ENCODE data around the gene NUBPL.
"Not testable (repeated sequence)": the region's sequence is repeated elsewhere in the genome, so short reads cannot be mapped to it uniquely, and the experiment has no call there.

Gene NUBPL

GRCh38 chr14:31827325-31827724, 266.1 kb downstream of the NUBPL start:
- no peak for DNase-seq

GRCh38 chr14:31828946-31829868, 268.0 kb downstream of the NUBPL start:
- no peak for DNase-seq

- DNase-seq, result no peak
Measured at GRCh38 chr14:31834616-31835015, 273.4 kb downstream of the NUBPL start.

DNA sequence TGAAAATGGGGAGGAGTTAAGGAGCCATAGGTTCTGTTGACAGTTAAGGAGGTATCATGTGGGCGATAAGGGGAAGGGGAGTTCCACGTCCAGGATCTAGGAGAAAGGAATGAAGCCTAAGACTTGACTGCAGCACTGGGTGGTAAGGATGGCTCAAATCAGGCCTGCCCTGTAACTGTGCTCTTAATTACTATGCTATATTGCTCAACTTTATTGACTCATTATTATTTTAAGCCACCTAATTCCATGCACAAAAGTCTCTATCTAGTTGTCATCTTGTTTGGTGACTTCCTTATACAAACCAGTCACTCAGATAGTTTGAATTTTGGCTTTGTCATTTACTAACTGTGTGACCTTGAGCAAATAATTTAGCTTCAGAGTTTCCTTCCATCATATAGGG, 273.8 kb downstream of the NUBPL start:
- no peak for DNase-seq

DNA sequence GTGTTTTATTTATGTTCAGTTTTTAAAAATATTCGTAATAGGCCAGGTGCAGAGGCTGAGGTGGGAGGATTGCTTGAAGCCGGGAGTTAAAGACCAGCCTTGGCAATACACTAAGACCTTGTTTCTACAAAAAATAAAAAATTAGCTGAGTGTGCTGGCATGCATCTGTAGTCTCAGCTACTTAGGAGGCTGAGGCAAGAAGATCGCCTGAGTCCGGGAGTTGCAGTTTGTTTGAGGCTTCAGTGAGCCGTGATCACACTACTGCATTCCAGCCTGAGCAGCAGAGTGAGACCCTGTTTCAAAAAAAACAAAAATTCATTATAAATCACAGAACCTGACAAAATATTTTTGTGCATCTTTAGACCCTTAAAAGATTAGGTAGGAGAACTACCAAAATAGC, 275.8 kb downstream of the NUBPL start:
- no peak for DNase-seq

- no peak for DNase-seq
Measured at GRCh38 chr14:31842899-31843298, 281.7 kb downstream of the NUBPL start.

DNA sequence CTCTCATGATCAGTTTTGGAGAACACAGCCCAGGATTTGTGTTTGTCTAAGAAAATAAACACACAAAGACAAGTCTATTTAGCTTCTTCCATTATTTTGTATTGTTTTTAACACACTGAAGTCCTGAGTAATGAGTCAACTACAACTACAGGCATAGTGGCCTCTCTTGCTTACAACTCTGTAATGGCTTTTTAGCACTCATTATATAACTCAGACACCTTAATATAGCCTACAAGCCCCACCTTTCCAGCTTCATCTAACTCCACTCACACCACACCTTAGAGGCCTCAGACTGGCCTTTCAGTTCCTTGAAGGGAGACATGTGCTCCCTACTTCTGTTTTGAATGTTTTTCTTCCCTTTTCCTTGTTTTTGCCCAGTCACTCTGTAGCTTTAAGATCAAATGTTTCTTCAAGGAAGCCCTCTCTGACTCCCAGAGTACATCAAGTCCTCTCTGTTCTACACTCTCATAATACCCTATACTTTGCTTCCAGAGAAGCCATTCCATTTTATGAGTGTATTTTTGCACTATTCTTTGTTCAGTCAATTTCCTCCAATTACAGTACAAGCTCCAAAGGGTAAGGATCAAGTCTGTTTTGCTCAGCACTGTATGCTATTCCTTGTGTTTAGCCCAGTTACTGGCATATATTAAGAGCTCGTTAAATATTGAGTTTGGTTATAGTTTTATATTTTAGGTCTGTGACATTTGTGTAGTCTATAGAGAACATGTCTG, 282.3 kb downstream of the NUBPL start:
- DNase-seq, result no peak

GRCh38 chr14:31854508-31855075, 293.4 kb downstream of the NUBPL start:
- DNase-seq, result no peak

GRCh38 chr14:31855262-31855661, 294.1 kb downstream of the NUBPL start:
- DNase-seq, result no peak

- not testable (repeated sequence) for DNase-seq
Measured at GRCh38 chr14:31856003-31856402, 294.8 kb downstream of the NUBPL start.

GRCh38 chr14:31858868-31859267, 297.7 kb downstream of the NUBPL start:
- DNase-seq, result no peak

DNA sequence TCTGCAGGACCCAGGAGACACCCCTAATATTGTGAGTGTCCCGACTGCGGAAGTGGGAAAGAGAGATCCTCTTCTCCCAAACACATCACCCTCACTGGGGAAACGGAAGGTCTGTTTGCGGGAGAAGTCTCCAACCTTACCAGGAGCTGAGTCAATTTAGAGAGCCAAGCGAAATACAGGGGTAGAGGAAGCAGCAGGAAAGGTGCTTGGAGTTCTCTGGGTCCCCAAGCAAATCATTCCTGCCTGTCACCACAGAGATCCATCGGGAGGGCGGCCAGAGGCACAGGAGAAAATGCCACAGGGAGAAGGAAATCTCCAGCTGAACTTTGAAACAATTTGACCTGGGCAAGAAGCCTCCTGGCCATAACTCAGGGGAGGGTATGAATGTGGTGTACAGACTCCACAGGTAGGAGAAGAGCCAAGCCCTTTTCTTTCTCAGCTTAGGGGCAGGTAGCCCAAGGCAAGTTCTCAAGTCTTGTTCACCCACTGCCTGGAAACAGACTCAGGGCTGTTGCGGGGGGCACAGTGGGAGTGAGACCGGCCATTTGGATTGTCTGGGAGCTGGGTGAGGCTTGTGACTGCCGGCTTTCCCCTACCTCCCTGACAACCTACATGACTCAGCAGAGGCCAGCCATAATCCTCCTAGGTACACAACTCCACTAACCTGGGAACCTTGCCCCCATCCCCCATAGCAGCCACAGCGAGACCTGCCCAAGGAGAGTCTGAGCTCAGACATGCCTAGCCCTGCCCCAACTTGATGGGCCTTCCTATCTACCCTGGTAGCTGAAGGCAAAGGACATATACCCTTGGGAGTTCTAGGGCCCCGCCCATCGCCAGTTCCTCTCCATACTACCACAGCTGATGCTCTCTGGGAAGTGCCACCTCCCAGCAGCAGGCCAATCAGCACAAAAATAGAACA, 304.0 kb downstream of the NUBPL start:
- DNase-seq, result no peak

DNA sequence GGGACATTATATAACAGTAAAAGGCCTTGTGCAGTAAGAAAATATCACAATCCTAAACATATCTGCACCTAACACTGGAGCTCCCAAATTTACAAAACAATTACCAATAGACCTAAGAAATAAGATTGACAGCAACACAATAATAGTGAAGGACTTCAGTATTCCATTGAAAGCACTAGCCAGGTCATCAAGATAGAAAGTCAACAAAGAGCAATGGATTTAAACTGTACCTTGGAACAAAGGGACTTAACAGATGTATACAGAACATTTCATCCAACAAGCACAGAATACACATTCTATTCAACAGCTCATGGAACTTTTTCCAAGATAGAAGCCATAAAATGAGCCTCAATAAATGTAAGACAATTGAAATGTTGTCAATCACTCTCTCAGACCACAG, 306.4 kb downstream of the NUBPL start:
- DNase-seq, result no peak

GRCh38 chr14:31868096-31868495, 306.9 kb downstream of the NUBPL start:
- not testable (repeated sequence) for DNase-seq

- DNase-seq, result no peak
Measured at GRCh38 chr14:31876741-31877140, 315.5 kb downstream of the NUBPL start.

DNA sequence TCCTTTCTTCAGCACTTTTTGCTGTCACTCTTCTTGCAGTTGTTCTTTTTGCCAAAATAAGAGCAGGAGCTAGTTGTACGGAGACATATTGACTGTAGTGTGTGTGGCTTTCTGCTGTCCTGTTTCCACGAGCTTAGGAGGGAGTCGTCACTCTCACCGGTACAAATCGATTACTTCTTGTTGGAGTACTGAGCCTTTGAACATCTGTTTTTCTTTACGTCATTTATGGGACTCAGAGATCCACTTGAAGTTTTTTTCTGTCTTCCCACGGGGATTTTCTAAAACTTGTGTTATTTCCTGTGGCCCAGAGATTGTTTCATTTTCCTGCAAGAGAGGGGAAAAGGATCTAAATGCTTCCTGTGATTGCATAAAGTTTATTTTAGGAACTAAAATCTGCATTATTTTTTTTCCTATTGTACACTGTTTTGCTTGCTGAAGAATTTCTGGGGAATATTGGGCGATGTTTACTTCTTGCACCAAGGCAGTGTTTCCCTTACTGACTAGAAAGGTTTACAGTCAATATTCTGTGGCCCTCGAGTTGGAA, 316.1 kb downstream of the NUBPL start:
- no peak for DNase-seq

DNA sequence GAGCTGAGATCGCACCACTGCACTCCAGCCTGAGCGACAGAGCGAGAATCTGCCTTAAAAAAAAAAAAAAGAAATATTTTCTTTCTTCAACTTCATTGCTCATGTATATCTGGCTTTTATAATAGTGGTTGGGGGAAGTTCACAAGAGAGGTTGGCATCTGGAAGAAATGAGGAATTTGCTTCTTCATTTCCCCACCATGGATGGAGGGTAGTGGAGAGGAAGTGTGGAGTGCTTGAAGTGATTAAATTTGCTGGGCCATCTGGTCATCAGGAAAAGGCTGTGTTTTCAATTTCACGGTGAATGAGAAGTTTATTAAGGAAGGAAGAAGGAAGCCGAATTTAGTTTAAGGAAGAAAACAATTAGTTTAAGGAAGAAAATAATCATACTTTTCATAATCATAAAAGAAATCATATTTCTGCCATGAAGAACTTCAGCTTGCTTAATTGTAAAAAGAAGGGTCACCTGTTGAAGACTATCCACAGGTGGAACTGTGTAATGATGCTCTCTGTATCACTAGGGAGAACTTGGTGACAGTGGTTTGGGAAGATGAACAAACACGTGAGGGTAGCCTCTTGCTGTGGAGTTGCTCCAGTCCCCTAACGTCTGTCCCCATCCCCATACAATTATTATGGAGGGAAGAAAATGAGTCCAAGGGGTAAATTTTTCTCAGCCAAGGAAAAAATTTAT, 318.6 kb downstream of the NUBPL start:
- no peak for DNase-seq

- DNase-seq, result no peak
Measured at GRCh38 chr14:31880935-31881334, 319.7 kb downstream of the NUBPL start.

DNA sequence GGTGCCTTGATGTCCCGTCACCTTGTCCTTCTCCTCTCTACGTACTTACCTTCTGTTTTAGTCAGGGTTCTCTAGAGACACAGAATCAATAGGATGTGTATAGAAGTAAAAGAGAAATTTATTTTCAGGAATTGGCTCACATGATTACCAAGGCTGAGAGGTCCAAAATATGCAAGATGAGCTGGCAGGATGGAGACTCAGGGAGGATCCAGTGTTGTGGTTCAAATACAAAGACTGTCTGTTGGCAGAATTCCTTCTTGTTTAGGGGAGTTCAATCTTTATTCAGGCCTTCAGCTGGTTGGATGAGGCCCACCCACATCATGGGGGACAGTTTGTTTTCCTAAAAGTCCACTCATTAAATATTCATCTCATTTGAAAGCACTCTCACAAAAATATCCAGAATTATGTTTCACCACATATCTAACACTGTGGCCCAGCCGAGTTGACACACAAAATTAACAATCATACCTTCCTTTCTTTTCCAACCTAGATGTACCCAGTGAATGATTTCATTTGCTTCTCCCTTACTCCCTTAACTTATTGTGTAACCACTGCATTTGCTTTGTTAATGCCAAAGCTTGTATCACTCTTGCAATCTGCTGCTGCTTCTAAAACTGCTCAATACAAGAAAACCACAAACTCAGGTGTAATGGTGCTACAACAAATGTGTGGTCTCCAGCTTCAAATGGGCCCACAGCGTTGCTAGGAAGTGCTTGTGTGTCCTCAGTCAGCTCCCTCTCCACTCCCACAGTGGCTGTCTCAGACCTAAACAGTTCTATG, 320.5 kb downstream of the NUBPL start:
- DNase-seq, result no peak

- no peak for DNase-seq
Measured at GRCh38 chr14:31884238-31884637, 323.0 kb downstream of the NUBPL start.
